H9 (cell line): ENCODE data around the gene PDZD7. TPM values are rescaled to one million over a fixed set of nuclear protein-coding genes. Genes with fewer than 3 reads are reported as not detected.

Experiments
- DNase-seq: peaks from one replicate; pipeline ENCODE4 v3.0.0-alpha.2; 2017
- H2AFZ ChIP-seq: one replicate; pipeline ENCODE4 v1.6.1; 2013; ENCODE audit warnings: mild to moderate bottlenecking, low read length, control low read depth, moderate library complexity
- H2AK5ac ChIP-seq: 2 replicates; pipeline ENCODE4 v1.6.1; 2013; ENCODE audit warnings: low read length, control low read depth, mixed read lengths; ENCODE audit not compliant: insufficient read length
- H2BK120ac ChIP-seq: one replicate; pipeline ENCODE4 v1.6.1; 2013; ENCODE audit warnings: low read depth, mild to moderate bottlenecking, low read length, control low read depth, inconsistent platforms; ENCODE audit not compliant: poor library complexity, severe bottlenecking
- H2BK12ac ChIP-seq: 2 replicates; pipeline ENCODE4 v1.6.1; 2013; ENCODE audit warnings: low read length, control low read depth, mixed read lengths, low read depth; ENCODE audit not compliant: insufficient read length
- H2BK15ac ChIP-seq: 2 replicates; pipeline ENCODE4 v1.6.1; 2013; ENCODE audit warnings: low read depth, low read length, control low read depth
- H2BK20ac ChIP-seq: one replicate; pipeline ENCODE4 v1.6.1; 2013; ENCODE audit warnings: low read depth, mild to moderate bottlenecking, low read length, control low read depth, inconsistent platforms; ENCODE audit not compliant: poor library complexity, severe bottlenecking
- H2BK5ac ChIP-seq: 2 replicates; pipeline ENCODE4 v1.6.1; 2013; ENCODE audit warnings: low read length, control low read depth, mixed read lengths; ENCODE audit not compliant: insufficient read length
- H3K14ac ChIP-seq: 2 replicates; pipeline ENCODE4 v1.6.1; 2013; ENCODE audit warnings: low read length, control low read depth; ENCODE audit not compliant: insufficient read depth
- H3K18ac ChIP-seq: 2 replicates; pipeline ENCODE4 v1.6.1; 2013; ENCODE audit warnings: low read depth, mild to moderate bottlenecking, mixed read lengths, low read length, control low read depth; ENCODE audit not compliant: insufficient read length
- H3K23ac ChIP-seq: 2 replicates; pipeline ENCODE4 v1.6.1; 2013; ENCODE audit warnings: low read length, control low read depth, mixed read lengths, low read depth; ENCODE audit not compliant: insufficient read length
- H3K23me2 ChIP-seq: 2 replicates; pipeline ENCODE4 v1.6.1; 2013; ENCODE audit warnings: low read depth, mild to moderate bottlenecking, mixed read lengths, low read length, control low read depth; ENCODE audit not compliant: insufficient read length, poor library complexity, severe bottlenecking
- H3K27ac ChIP-seq: 2 replicates; pipeline ENCODE4 v1.5.1; 2013; ENCODE audit warnings: low read length, control low read depth, mixed read lengths, low read depth; ENCODE audit not compliant: insufficient read length
- H3K27me3 ChIP-seq: 2 replicates; pipeline ENCODE4 v1.6.1; 2013; ENCODE audit warnings: low read length, control low read depth, inconsistent platforms; ENCODE audit not compliant: insufficient read depth
- H3K4ac ChIP-seq: 2 replicates; pipeline ENCODE4 v1.6.1; 2013; ENCODE audit warnings: low read depth, mild to moderate bottlenecking, control low read depth, inconsistent platforms, low read length, moderate library complexity
- H3K4me1 ChIP-seq: 2 replicates; pipeline ENCODE4 v1.6.1; 2013; ENCODE audit warnings: low read length, control low read depth, inconsistent platforms; ENCODE audit not compliant: insufficient read depth
- H3K4me2 ChIP-seq: 2 replicates; pipeline ENCODE4 v1.6.1; 2013; ENCODE audit warnings: low read length, control low read depth, mixed read lengths; ENCODE audit not compliant: insufficient read length, insufficient read depth
- H3K56ac ChIP-seq: 2 replicates; pipeline ENCODE4 v1.6.1; 2013; ENCODE audit warnings: low read depth, mild to moderate bottlenecking, mixed read lengths, low read length, control low read depth; ENCODE audit not compliant: insufficient read length
- H3K79me1 ChIP-seq: 2 replicates; pipeline ENCODE4 v1.6.1; 2013; ENCODE audit warnings: low read depth, mild to moderate bottlenecking, moderate library complexity, low read length, control low read depth, inconsistent platforms; ENCODE audit not compliant: insufficient read depth, poor library complexity, severe bottlenecking
- H3K79me2 ChIP-seq: 2 replicates; pipeline ENCODE4 v1.6.1; 2013; ENCODE audit warnings: low read length, control low read depth, inconsistent platforms; ENCODE audit not compliant: insufficient read depth
- H3K9ac ChIP-seq: 2 replicates; pipeline ENCODE4 v1.6.1; 2013; ENCODE audit warnings: low read length, control low read depth, mixed read lengths; ENCODE audit not compliant: insufficient read length; ENCODE audit errors: extremely low read depth
- H3K9me3 ChIP-seq: one replicate; pipeline ENCODE4 v1.6.1; 2013; ENCODE audit warnings: low read depth, low read length, inconsistent platforms; ENCODE audit not compliant: control insufficient read depth
- H3T11ph ChIP-seq: one replicate; pipeline ENCODE4 v1.6.1; 2013; ENCODE audit warnings: mild to moderate bottlenecking, low read length, control low read depth, inconsistent platforms
- H4K20me1 ChIP-seq: one replicate; pipeline ENCODE4 v1.6.1; 2013; ENCODE audit not compliant: control insufficient read depth, insufficient read length, insufficient read depth
- H4K5ac ChIP-seq: 2 replicates; pipeline ENCODE4 v1.6.1; 2013; ENCODE audit warnings: low read depth, mild to moderate bottlenecking, mixed read lengths, low read length, control low read depth; ENCODE audit not compliant: insufficient read length
- H4K8ac ChIP-seq: replicated peaks from 2 replicates; pipeline ENCODE4 v1.6.1; 2013; ENCODE audit warnings: low read length, control low read depth, mixed read lengths, low read depth; ENCODE audit not compliant: insufficient read length
- H4K91ac ChIP-seq: 2 replicates; pipeline ENCODE4 v1.6.1; 2013; ENCODE audit warnings: low read depth, mild to moderate bottlenecking, moderate library complexity, mixed read lengths, low read length, control low read depth; ENCODE audit not compliant: insufficient read length
- H3K27ac Mint-ChIP-seq, 3 experiments: 2 replicates in 2 of 3; 3 replicates in 1 of 3; pipeline ENCODE4 v1.8.0; 2020 to 2021; ENCODE audit warnings: mixed read lengths in 3 of 3, mild to moderate bottlenecking in 1 of 3, moderate library complexity in 1 of 3
- H3K27me3 Mint-ChIP-seq: 2 replicates; pipeline ENCODE4 v1.8.0; 2021; ENCODE audit warnings: low read depth, mild to moderate bottlenecking, moderate library complexity, mixed read lengths
- H3K36me3 Mint-ChIP-seq, 3 experiments: 2 replicates in 2 of 3; 3 replicates in 1 of 3; pipeline ENCODE4 v1.8.0; 2020 to 2021; ENCODE audit warnings: low read depth in 3 of 3, mixed read lengths in 3 of 3; ENCODE audit not compliant: insufficient read depth in 1 of 3
- H3K4me1 Mint-ChIP-seq, 2 experiments: 2 replicates each; pipeline ENCODE4 v1.8.0; 2020; ENCODE audit warnings: mixed read lengths in 2 of 2
- H3K4me3 Mint-ChIP-seq, 2 experiments: 2 replicates in 1 of 2; 3 replicates in 1 of 2; pipeline ENCODE4 v1.8.0; 2020 to 2021; ENCODE audit warnings: mild to moderate bottlenecking in 2 of 2, mixed read lengths in 2 of 2, moderate library complexity in 1 of 2
- H3K9me3 Mint-ChIP-seq, 2 experiments: 2 replicates in 1 of 2; 3 replicates in 1 of 2; pipeline ENCODE4 v1.8.0; 2020; ENCODE audit warnings: mild to moderate bottlenecking in 2 of 2, mixed read lengths in 2 of 2, moderate library complexity in 1 of 2
- WGBS: extraction: QIAGEN DNeasy Blood & Tissue Kit; methylation state at CpG from one replicate; pipeline ENCODE4 v1.1.7; 2013; ENCODE audit warnings: missing lambda C conversion rate, low lambda C conversion rate, mixed read lengths; ENCODE audit not compliant: insufficient read length; ENCODE audit errors: extremely low coverage; 5-methylcytosine and 5-hydroxymethylcytosine counted together
- total RNA-seq: library from RNA; stranded (reverse); gene quantifications from 2 replicates; pipeline ENCODE4 v1.2.1, GENCODE V29; 2021
- TF ChIP-seq, protein P1 (sequence below): fragments of 200-600 bp; sonication (generic); conservative IDR thresholded peaks from 3 replicates; pipeline ENCODE4 v1.8.0; 2021; ENCODE audit warnings: antibody characterized with exemption, mild to moderate bottlenecking

The PDZD7 gene
- total RNA-seq, 1 experiment from 2014 or later: 2.0 TPM

DNA sequence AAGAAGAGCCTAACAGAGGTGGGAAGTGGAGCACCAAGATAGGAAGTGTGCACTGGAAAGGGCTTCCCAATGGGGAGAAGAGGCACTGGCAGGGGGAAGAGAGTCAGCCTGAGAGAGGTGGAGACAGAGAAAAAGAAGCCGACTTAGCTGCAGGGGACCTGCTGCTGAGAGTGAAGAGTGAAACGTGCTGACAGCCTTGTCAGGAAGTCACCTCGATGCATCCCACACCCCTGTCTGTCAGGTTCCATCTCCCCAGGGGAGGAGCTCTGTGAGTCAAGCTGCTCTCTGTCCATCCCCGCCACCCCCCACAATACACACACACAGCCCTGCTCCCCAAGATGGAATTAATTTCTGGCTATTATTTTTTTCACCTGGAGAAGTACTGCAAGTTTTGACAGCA, 44.8 kb upstream of the PDZD7 start:
- Histone ChIP-seq H3K23me2 (peaks cover 2% of the 10 kb centered on the region), H2BK120ac (no peak overlapping the region), H3K14ac (no peak overlapping the region), H3K9ac (no peak overlapping the region), H3K18ac (no peak overlapping the region), H2BK15ac (no peak overlapping the region), H3K4ac (no peak overlapping the region), H2BK5ac (no peak overlapping the region), H3K79me2 (no peaks in the 10 kb centered on the region), H3K27me3 (peaks cover 12% of the 10 kb centered on the region; the same call in 1 of the 2 replicates), H2BK20ac (no peak overlapping the region), H3T11ph (no peak overlapping the region), H2BK12ac (no peak overlapping the region), H4K91ac (no peak overlapping the region), H4K8ac (no peak overlapping the region), H3K4me2 (no peak overlapping the region), H4K20me1 (no peaks in the 10 kb centered on the region), H4K5ac (no peak overlapping the region), H3K27ac (no peak overlapping the region), H3K23ac (no peak overlapping the region), H3K4me1 (peaks cover 2% of the 10 kb centered on the region), H3K9me3 (no peaks in the 10 kb centered on the region), H3K79me1 (no peaks in the 10 kb centered on the region), H3K56ac (no peak overlapping the region), H2AK5ac (no peak overlapping the region), H2AFZ (no peak overlapping the region)
- no peak for DNase-seq
- no peak overlapping the region for H3K4me3 Mint-ChIP-seq
- H3K27me3 Mint-ChIP-seq: peaks cover 87% of the 10 kb centered on the region
- H3K4me1 Mint-ChIP-seq: peaks cover 17 to 33% of the 10 kb centered on the region in 2 experiments
- no peaks in the 10 kb centered on the region; a peak in 1 of 5 replicates for H3K9me3 Mint-ChIP-seq
- TF ChIP-seq, protein P1, sequence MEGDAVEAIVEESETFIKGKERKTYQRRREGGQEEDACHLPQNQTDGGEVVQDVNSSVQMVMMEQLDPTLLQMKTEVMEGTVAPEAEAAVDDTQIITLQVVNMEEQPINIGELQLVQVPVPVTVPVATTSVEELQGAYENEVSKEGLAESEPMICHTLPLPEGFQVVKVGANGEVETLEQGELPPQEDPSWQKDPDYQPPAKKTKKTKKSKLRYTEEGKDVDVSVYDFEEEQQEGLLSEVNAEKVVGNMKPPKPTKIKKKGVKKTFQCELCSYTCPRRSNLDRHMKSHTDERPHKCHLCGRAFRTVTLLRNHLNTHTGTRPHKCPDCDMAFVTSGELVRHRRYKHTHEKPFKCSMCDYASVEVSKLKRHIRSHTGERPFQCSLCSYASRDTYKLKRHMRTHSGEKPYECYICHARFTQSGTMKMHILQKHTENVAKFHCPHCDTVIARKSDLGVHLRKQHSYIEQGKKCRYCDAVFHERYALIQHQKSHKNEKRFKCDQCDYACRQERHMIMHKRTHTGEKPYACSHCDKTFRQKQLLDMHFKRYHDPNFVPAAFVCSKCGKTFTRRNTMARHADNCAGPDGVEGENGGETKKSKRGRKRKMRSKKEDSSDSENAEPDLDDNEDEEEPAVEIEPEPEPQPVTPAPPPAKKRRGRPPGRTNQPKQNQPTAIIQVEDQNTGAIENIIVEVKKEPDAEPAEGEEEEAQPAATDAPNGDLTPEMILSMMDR: no peak
- WGBS: no CpG with 5 or more reads among the region's 4 CpGs
- no peaks in the 10 kb centered on the region for H3K36me3 Mint-ChIP-seq
- no peak overlapping the region for H3K27ac Mint-ChIP-seq
